ENCODE data around the gene KIRREL1. TPM values are rescaled to one million over a fixed set of nuclear protein-coding genes. Genes with fewer than 3 reads are reported as not detected.

Gene KIRREL1
- total and polyA plus RNA-seq, 2 experiments from 2014 or later, result 8.2 to 33.2 TPM

DNA sequence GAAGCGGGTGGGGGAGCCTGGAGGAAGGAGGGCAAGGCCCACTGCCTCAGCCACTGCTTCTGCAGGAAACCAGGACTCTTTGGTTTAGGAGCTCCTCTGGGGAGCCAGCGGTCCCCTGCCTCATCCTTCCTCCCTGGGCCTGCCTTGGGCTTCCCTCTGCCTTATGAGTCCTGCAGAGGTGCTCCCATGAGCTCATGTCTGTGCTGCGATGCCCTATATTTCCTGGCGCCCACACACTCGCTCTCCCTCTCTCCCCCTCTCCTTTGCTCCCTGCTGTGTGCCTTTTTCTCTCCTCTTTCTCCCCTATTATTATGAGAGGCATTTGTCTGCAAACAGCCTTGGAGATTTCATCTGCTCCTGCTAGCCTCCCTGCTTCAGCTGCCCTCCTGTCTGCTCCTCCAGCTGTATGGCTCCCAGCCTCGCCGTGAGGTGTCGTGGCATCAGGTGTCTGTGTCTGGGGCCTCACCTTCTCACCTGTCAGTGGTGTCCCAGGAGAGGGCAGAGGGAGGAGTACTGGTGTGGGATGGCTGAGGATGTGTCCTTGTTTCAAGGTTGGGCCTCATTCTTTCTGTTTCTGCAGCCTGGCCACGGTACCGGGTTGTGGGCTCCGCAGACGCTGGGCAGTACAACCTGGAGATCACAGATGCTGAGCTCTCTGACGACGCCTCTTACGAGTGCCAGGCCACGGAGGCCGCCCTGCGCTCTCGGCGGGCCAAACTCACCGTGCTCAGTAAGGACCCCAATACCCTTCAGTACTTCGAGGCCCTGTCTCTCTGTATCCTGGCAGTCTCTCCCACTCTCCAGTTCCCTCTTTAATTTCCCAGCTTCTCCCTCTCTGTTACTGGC lies 84.2 kb downstream of the KIRREL1 start:
- no peak for TF ChIP-seq CTCF (IDR thresholded peaks at IDR 0.05; ENCODE audit: low read depth, low read length)
- peaks cover 6% of the 10 kb centered on the region for H3K4me1 ChIP-seq (ENCODE audit: low read depth)
- no peak for DNase-seq (ENCODE audit: low read depth in 1 of 2, low spot score in 1 of 2)
- H3K27ac ChIP-seq, result no peak overlapping the region
- no peaks in the 10 kb centered on the region for H3K9me3 ChIP-seq (ENCODE audit: low read depth)
- H3K36me3 ChIP-seq, result no peaks in the 10 kb centered on the region
- H3K4me3 ChIP-seq, result no peak overlapping the region
- no peaks in the 10 kb centered on the region for H3K27me3 ChIP-seq

GRCh38 chr1:158078569-158079080 lies 85.2 kb downstream of the KIRREL1 start:
- H3K9me3 ChIP-seq (ENCODE audit: low read depth), result no peaks in the 10 kb centered on the region
- no peak overlapping the region for H3K4me3 ChIP-seq
- no peaks in the 10 kb centered on the region for H3K36me3 ChIP-seq
- no peak for TF ChIP-seq CTCF (IDR thresholded peaks at IDR 0.05; ENCODE audit: low read depth, low read length)
- no peak overlapping the region for H3K27ac ChIP-seq
- H3K4me1 ChIP-seq (ENCODE audit: low read depth), result peaks cover 6% of the 10 kb centered on the region
- no peaks in the 10 kb centered on the region for H3K27me3 ChIP-seq
- no peak for DNase-seq (ENCODE audit: low read depth in 1 of 2, low spot score in 1 of 2)

DNA sequence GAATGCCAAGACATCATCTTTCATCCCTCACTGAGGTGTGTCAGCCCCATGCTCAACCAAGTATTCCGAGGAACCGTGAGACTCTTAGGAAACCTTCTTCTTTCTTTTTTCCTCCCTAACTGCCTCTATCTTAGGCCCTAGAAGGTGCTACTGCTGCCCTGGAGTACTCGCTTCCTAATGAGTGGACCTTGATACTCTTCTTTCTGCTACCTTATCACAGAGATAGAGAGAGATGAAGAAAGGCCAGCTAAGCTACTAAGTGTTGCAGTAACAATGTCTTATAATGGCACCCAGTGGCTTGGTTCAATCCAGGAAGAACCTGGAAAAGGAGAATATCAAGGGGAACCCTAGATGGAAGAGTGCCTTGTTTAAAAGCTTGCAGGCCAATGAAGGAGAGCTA lies 86.6 kb downstream of the KIRREL1 start:
- H3K9me3 ChIP-seq (ENCODE audit: low read depth), result no peaks in the 10 kb centered on the region
- no peak for DNase-seq (ENCODE audit: low read depth in 1 of 2, low spot score in 1 of 2)
- no peaks in the 10 kb centered on the region for H3K4me1 ChIP-seq (ENCODE audit: low read depth)
- H3K27me3 ChIP-seq, result no peaks in the 10 kb centered on the region
- no peak overlapping the region for H3K27ac ChIP-seq
- H3K36me3 ChIP-seq, result no peaks in the 10 kb centered on the region
- H3K4me3 ChIP-seq, result no peak overlapping the region
- no peak for TF ChIP-seq CTCF (IDR thresholded peaks at IDR 0.05; ENCODE audit: low read depth, low read length)

DNA sequence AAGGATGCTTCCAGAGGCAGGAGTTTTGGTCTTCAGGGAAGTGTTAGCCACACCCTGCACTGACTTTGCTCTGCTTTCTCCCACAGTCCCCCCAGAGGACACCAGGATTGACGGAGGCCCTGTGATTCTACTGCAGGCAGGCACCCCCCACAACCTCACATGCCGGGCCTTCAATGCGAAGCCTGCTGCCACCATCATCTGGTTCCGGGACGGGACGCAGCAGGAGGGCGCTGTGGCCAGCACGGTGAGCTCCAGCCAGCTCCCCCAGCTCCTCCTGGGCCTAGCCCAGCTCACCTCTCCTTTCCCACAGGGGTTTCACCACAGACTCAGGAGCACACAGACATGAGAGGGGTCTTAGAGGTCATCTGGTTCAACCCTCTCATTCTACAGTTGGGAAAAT lies 90.9 kb downstream of the KIRREL1 start:
- H3K4me3 ChIP-seq, result no peak overlapping the region
- no peak overlapping the region for H3K27ac ChIP-seq
- no peak for DNase-seq (ENCODE audit: low read depth in 1 of 2, low spot score in 1 of 2)
- H3K4me1 ChIP-seq (ENCODE audit: low read depth), result no peaks in the 10 kb centered on the region
- no peaks in the 10 kb centered on the region for H3K36me3 ChIP-seq
- no peaks in the 10 kb centered on the region for H3K27me3 ChIP-seq
- H3K9me3 ChIP-seq (ENCODE audit: low read depth), result no peaks in the 10 kb centered on the region
- TF ChIP-seq CTCF (IDR thresholded peaks at IDR 0.05; ENCODE audit: low read depth, low read length), result no peak

GRCh38 chr1:158084747-158085146 lies 91.3 kb downstream of the KIRREL1 start:
- no peaks in the 10 kb centered on the region for H3K4me1 ChIP-seq (ENCODE audit: low read depth)
- no peaks in the 10 kb centered on the region for H3K36me3 ChIP-seq
- H3K9me3 ChIP-seq (ENCODE audit: low read depth), result no peaks in the 10 kb centered on the region
- H3K27me3 ChIP-seq, result no peaks in the 10 kb centered on the region
- no peak for TF ChIP-seq CTCF (IDR thresholded peaks at IDR 0.05; ENCODE audit: low read depth, low read length)
- H3K4me3 ChIP-seq, result no peak overlapping the region
- DNase-seq (ENCODE audit: low read depth in 1 of 2, low spot score in 1 of 2), result no peak
- H3K27ac ChIP-seq, result no peak overlapping the region

All from cardiac muscle cell (in vitro differentiated cells and primary cell).